Bronchial epithelial cell (primary cell): ENCODE measurements around the gene DYNC1LI1. TPM values are rescaled to one million over a fixed set of nuclear protein-coding genes. Genes with fewer than 3 reads are reported as not detected.

Experiments used
- DNase-seq: peaks from one replicate; pipeline ENCODE4 v3.0.0-alpha.2; 2010; ENCODE audit warnings: low read depth
- FAIRE-seq: peaks from 2 replicates; lab custom pipeline; 2011; peaks lifted over from hg19 to GRCh38; lab: Jason Lieb, UNC
- H3K27me3 ChIP-seq: 2 replicates; pipeline ENCODE4 v1.5.1; 2011; ENCODE audit warnings: low read length; ENCODE audit not compliant: control insufficient read depth, insufficient read depth
- H3K36me3 ChIP-seq: 2 replicates; pipeline ENCODE4 v1.5.1; 2011; ENCODE audit warnings: low read length; ENCODE audit not compliant: control insufficient read depth, insufficient read depth
- H3K4me3 ChIP-seq: 2 replicates; pipeline ENCODE4 v1.5.1; 2011; ENCODE audit warnings: mild to moderate bottlenecking, low read depth, low read length, control low read depth
- CTCF ChIP-seq: IDR thresholded peaks from 2 replicates; pipeline ENCODE4 v1.5.1; 2011; ENCODE audit warnings: mild to moderate bottlenecking, moderate library complexity, low read length, control low read depth, inconsistent platforms; ENCODE audit not compliant: insufficient read depth, severe bottlenecking
- total RNA-seq: library from RNA; depleted of rRNA; stranded (reverse); fragments of >200 nt; gene quantifications from 2 replicates; pipeline ENCODE4 v1.2.1, GENCODE V29; 2014

The DYNC1LI1 gene
- total RNA-seq, 1 donor from 2014 or later: 24.5 TPM

- no peaks in the 10 kb centered on the region for H3K27me3 ChIP-seq
- DNase-seq (no peak), FAIRE-seq (no peak)
- H3K4me3 ChIP-seq: no peak overlapping the region
- TF ChIP-seq CTCF: no peak
- H3K36me3 ChIP-seq: peaks cover 2% of the 10 kb centered on the region
Observed at GRCh38 chr3:32556332-32556731, 14.3 kb downstream of the DYNC1LI1 start.

- no peak for FAIRE-seq
Observed at GRCh38 chr3:32553973-32554372, 16.7 kb downstream of the DYNC1LI1 start.

GRCh38 chr3:32553459-32553858, 17.2 kb downstream of the DYNC1LI1 start:
- TF ChIP-seq CTCF: no peak
- FAIRE-seq: no peak
- Histone ChIP-seq H3K36me3 (peaks cover 2% of the 10 kb centered on the region), H3K27me3 (no peaks in the 10 kb centered on the region), H3K4me3 (no peak overlapping the region)
- no peak for DNase-seq

More at GRCh38 chr3:32553973-32554372, 16.7 kb downstream of the DYNC1LI1 start:
- Histone ChIP-seq H3K36me3 (peaks cover 2% of the 10 kb centered on the region), H3K4me3 (no peak overlapping the region), H3K27me3 (no peaks in the 10 kb centered on the region)
- no peak for TF ChIP-seq CTCF
- no peak for DNase-seq

- Histone ChIP-seq H3K27me3 (no peaks in the 10 kb centered on the region), H3K36me3 (peaks cover 2% of the 10 kb centered on the region), H3K4me3 (no peak overlapping the region)
- FAIRE-seq (no peak), DNase-seq (no peak)
- TF ChIP-seq CTCF: no peak
Observed at GRCh38 chr3:32552013-32552412, 18.6 kb downstream of the DYNC1LI1 start.

GRCh38 chr3:32551496-32551895, 19.2 kb downstream of the DYNC1LI1 start:
- FAIRE-seq (no peak), DNase-seq (no peak)
- H3K36me3 ChIP-seq: peaks cover 2% of the 10 kb centered on the region
- no peak overlapping the region for H3K4me3 ChIP-seq
- H3K27me3 ChIP-seq: no peaks in the 10 kb centered on the region
- TF ChIP-seq CTCF: no peak

- Histone ChIP-seq H3K4me3 (no peak overlapping the region), H3K27me3 (no peaks in the 10 kb centered on the region), H3K36me3 (no peaks in the 10 kb centered on the region)
- TF ChIP-seq CTCF: no peak
- DNase-seq (peak; percentile 4), FAIRE-seq (no peak)
Observed at GRCh38 chr3:32551087-32551486, 19.6 kb downstream of the DYNC1LI1 start.
